GM19238 (cell line): ENCODE data around the gene WFDC1.

ENCODE experiments used
- DNase-seq: peaks from one replicate; pipeline ENCODE4 v3.0.0; 2011; ENCODE audit warnings: low spot score; ENCODE audit not compliant: insufficient read length

The WFDC1 gene

GRCh38 chr16:84294531-84295142 is at the start of gene WFDC1:
Gene WFDC1, plus strand, starts transcription at chr16:84294878. Its CDS starts 94 bp downstream, at chr16:84294972.
- no peak for DNase-seq

DNA sequence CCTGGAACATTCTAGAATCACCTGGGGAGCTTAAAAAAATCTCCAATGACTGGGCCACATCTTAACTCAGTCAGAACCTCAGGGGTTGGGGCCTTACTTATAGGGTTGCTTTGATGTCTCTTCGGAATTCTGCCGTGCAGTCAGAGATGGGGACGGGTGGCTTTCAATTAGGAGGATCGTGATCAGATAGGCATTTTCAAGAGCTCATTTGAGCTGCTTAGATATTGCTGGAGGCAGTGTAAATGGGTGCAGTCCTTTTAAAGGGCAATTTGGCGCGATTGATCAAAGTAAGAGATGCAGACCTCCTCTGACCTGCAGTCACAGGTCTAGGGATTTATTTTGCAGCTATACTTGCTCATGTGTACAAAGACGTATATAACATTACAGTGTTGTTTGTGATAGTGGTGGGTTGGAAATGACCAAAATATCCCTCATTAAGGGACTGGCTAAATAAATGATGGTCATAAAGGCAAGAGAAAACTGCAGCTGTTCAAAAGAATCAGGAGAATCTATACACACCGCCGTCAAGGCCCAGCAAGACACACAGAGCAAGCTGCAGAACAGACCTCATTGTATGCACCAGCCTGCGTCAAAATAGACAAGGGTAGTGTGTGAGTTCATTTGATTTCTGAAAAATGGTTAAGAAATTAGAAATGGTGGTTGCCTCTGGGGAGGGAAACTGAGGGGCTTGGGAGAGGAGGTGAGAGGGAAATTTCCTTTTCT is 48.6 kb upstream of the WFDC1 start:
- no peak for DNase-seq

DNA sequence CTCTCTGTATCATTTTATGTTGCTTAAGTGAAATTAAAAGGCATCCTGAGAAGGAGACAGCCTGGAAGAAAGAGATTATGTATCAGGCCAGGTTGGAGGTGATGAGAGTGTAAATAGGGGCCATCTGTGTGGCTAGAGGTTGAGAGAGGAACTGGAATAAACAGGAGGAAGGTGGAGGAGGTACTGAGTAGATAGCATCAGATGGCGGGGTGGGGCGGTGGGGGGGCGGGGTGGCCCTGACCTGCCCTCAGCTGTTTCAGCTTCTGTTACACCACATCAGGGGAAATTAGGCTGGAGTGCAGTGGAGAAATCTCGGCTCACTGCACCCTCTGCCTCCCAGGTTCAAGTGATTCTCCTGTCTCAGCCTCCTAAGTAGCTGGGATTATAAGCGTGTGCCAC is 48.0 kb upstream of the WFDC1 start:
- DNase-seq = no peak

GRCh38 chr16:84247331-84247730 is 47.3 kb upstream of the WFDC1 start:
- no peak for DNase-seq

DNA sequence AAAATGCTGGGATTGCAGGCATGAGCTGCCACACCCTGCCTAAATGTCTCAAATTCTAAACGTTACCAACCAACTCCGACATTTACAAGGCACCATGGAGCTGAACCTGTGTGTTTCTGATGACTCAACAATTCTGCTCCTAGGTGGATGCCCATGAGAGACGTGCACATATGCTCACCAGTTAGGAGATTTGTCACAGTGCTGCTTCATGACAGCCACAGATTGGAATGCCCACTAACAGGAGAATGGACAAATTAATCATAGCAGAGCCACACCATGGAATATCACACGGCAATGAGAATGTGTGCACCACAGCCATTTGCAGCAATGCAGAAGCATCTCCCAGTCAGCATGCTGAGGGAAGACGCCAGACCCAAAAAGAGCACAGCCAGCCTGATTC is 46.8 kb upstream of the WFDC1 start:
- no peak for DNase-seq

DNA sequence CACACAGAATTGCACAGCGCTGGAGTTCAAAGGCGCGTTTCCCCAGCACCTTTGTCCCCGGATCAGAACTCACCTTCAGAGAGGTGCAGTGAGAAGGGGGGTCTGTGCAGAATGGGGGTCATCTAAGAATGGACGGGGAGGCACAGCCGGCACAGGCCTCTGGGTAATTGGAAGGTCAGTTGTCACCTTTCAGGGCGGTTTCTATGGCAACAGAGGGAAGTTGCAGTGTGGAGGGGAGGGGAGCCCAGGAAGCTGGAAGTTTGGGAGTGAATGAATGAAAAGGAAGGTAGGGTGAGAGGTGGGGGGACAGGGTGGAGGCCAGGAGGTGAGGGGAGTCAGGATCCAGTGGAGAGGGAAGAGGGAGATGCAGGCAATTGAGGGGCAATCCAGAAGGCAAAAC is 42.5 kb upstream of the WFDC1 start:
- no peak for DNase-seq

- DNase-seq = no peak
Measured at GRCh38 chr16:84253173-84253572, 41.5 kb upstream of the WFDC1 start.

- no peak for DNase-seq
Measured at GRCh38 chr16:84254062-84254461, 40.6 kb upstream of the WFDC1 start.

- no peak for DNase-seq
Measured at GRCh38 chr16:84255050-84255810, 39.4 kb upstream of the WFDC1 start.

DNA sequence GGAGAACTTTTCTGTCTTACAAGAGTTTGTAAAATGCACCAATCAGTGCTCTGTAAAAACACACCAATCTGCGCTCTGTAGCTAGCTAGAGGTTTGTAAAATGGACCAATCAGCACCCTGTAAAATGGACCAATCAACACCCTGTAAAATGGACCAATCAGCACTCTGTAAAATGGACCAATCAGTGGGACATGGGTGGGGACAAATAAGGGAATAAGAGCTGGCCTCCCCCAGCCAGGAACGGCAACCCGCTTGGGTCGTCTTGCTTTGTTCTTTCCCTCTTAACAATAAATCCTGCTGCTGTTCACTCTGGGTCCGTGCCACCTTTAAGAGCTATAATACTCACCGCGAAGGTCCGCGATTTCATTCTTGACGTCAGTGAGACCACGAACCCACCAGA is 36.4 kb upstream of the WFDC1 start:
- DNase-seq = no peak

DNA sequence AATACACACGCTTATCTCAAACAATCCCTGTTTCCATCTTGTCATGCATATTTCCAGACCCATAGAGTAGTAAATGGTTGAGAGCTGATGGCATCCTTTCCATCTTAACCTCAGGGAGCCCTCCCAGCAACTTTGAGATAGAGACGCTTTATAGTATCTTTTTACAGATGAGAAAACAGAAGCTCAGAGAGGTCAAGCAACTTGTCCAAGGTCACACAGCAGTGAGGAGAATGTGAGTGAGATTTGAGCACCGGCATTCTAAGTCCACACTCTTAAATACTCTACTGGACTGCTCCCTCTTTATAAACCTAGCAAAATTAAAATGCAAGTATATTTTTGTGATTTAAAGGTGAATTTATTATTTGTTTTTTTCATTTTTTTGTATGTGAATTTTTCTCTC is 35.0 kb upstream of the WFDC1 start:
- DNase-seq = no peak

- no peak for DNase-seq
Measured at GRCh38 chr16:84260766-84261554, 33.7 kb upstream of the WFDC1 start.

- DNase-seq = no peak
Measured at GRCh38 chr16:84262031-84262430, 32.6 kb upstream of the WFDC1 start.

GRCh38 chr16:84262939-84263338 is 31.7 kb upstream of the WFDC1 start:
- no peak for DNase-seq

DNA sequence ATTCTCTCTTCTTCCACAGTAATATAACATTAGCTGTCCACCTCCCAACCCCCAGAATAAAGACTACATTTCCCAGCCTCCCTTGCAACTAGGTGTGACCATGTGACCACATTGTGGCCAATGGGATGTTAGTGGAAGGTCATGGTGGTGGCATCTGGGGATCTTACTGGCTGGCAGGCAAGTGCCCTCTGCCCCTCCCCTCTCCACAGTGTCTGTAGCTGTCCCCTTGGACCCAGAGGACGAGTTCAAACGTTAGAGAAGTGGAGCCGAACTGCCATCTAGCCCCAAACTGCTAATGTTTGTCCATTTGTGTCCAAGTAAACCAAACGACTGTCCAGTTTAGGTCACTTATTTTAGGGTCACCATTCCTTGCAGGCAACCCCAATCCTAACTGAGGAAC is 28.2 kb upstream of the WFDC1 start:
- DNase-seq = no peak

GRCh38 chr16:84267380-84267779 is 27.3 kb upstream of the WFDC1 start:
- DNase-seq = no peak

DNA sequence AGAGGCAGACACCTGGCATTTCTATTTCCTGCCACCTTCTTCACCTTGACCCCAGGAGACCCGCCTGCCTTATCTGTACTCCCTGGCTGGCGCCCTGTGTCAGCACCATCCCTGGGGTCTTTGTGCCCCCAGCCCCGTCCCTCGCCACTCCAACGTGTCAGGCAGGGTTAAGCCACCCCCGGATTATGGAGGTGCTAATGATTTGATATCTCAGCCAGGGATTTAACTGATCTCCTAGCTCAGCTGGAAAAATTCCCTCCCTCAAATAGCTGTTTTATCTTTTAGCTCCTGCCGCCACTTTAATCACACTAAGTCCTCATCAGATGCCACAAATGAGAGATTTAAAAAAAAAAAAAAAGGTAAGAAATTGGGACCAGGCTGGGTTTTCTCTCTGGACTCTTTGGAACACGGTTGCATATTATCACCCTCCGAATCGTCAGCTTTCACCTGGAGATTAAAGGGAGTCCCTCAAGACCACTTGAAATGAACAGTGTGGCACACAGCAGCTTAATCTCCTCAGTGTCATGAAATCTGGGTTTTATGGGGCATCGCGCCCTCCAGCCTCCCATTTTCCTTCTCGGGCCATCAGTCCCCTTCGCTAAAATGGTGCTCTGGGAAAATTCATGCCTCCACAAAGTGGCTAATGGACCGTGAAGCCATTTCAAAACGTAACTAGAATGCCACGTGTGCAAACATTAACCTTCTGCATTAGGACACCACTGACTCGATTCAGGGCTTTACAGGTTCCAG is 26.2 kb upstream of the WFDC1 start:
- DNase-seq = no peak

DNA sequence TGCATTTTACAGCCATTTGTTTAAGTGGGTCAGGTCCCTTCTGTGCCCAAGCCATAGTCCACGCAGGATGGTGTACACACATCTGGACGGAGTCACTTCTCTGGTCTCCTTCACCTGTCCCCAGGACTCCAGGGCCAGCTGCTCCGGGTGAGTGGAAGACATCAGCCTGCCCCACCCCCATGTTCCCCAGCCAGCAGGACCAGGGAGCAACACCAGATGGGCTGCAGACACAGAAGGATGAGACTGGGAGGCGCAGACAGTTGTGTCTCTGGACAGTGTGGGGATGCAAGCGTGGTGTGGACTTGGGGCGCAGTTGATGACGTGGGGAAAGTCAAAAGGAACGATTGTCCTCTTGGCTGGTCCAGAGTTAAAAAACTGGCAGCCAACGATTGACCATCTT is 24.6 kb upstream of the WFDC1 start:
- DNase-seq = no peak

DNA sequence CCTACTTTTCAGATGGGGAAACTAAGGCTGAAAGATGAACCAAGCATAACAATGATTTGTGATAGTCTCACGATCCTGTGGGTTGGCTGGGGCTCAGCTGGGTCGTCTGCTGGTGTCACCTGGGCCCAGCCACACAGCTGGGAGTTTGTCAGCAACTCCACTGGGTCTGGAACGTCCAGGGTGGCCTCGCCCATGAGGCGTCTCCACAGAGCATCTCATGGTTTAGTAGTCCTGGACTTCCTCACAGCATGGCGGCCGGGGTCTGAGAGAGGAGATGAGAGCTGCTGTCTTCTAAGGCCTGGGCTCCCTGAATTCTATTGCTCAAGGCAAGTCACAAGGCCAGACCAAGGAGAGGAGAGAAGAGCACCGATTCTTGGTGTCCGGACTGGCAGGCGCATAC is 24.1 kb upstream of the WFDC1 start:
- DNase-seq = no peak

- no peak for DNase-seq
Measured at GRCh38 chr16:84271037-84271436, 23.6 kb upstream of the WFDC1 start.

DNA sequence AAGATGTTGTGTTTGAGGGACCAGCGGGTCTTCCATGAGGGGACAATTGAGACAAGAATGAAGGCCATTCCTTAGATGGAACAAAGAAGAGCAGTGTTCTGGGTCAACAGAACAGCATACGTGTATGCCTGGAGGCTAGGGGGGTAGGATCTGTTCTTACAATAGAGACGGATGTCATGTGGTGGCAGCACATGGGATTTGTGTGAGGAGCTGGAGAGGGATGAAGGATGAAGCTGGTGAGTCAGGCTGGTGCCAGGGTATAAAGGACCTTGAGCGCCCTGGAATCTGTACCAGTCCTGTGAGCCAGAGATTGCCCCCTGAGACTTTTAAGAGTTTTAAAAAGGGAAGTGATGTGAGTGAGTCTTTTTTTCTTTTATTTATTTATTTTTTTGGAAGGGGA is 22.8 kb upstream of the WFDC1 start:
- DNase-seq = no peak
